ENCODE data around the gene SSTR5.

The SSTR5 gene

DNA sequence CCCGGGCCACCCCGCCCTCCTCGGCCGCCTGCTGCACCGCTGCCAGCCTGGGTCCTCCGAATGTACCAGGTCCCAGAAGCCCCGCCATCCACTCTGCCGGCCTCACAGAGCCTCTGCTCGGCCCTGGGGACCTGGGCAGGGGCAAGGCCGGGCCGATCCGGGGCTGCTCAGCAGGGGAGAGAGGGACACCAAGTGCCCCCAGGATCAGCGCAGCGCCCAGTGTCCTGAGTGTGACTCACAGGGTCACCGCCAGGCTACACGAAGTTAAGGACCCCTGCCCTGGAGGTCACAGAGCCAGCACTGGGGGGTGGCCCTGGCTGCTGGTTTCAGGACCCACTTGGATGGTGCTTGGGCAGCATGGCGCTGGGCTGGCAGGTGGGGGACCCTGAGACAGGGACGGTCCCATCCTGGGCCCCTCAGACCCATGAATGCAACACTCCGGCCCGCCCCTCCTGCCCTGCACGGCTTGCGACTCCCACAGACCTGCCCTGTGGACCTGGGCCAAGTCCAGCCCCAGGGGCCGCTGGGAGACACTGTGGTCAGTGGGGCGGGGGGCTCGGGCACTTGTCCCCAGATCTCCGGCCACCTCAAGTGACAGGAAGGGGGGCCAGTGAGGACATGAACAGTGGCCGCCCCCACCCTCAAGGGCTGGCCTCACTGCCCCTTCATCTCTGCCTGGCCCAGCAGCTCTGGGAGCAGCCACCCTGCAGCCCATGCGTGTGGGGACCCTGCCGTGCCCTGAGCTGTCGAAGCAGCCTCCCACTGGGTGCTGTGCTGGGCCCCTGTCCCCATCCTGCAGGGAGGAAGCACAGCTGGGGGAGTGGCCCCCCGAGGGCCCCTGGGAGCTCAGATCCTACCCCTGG is 23.2 kb upstream of the SSTR5 start:
- in situ Hi-C loops (cut with HindIII; ENCODE audit: low sequenced_read_pairs): no loop called here
- TF ChIP-seq, protein P1, sequence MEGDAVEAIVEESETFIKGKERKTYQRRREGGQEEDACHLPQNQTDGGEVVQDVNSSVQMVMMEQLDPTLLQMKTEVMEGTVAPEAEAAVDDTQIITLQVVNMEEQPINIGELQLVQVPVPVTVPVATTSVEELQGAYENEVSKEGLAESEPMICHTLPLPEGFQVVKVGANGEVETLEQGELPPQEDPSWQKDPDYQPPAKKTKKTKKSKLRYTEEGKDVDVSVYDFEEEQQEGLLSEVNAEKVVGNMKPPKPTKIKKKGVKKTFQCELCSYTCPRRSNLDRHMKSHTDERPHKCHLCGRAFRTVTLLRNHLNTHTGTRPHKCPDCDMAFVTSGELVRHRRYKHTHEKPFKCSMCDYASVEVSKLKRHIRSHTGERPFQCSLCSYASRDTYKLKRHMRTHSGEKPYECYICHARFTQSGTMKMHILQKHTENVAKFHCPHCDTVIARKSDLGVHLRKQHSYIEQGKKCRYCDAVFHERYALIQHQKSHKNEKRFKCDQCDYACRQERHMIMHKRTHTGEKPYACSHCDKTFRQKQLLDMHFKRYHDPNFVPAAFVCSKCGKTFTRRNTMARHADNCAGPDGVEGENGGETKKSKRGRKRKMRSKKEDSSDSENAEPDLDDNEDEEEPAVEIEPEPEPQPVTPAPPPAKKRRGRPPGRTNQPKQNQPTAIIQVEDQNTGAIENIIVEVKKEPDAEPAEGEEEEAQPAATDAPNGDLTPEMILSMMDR (IDR thresholded peaks at IDR 0.05; ENCODE audit: low read depth, low read length): no peak
- no peak for DNase-seq (ENCODE audit: low read depth, low spot score)
- no peak overlapping the region for H3K4me3 ChIP-seq (ENCODE audit: low read depth, low read length)

DNA sequence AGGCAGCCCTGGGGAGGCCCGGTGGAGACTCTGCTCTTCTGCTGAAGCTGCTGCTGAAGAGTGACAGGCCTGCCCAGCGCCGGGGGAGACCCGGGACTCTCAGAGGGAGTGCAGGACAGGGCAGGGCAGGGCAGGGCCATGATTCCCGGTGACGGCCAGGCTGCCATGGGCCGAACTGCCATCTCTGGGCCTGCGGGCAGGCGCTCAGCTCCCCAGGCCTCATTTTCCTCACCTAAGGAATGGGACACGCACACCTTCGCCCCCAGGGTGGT is 22.6 kb upstream of the SSTR5 start:
- in situ Hi-C loops (cut with HindIII; ENCODE audit: low sequenced_read_pairs): no loop called here
- H3K4me3 ChIP-seq (ENCODE audit: low read depth, low read length): no peak overlapping the region
- TF ChIP-seq, protein P1 (IDR thresholded peaks at IDR 0.05; ENCODE audit: low read depth, low read length): no peak
- no peak for DNase-seq (ENCODE audit: low read depth, low spot score)

DNA sequence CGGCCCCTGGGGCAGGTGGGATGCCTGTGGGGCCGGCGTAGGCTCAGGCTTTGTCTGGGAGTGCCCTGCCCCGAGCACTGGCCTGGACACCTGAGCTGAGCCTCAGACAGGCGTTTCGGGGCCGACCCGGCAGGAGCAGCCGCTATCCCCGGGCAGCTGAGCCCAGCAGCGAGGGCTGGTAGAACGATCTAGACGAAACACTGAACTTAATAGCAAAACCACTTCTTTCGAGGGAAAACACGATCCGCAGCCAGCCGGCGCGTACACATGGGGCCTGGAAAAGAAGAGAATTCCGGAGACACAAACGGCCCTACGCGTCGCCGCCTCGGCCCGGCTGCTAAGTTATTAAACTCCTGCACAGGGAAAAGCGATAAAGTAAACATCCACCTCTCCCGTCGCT is 22.0 kb upstream of the SSTR5 start:
- no peak overlapping the region for H3K4me3 ChIP-seq (ENCODE audit: low read depth, low read length)
- in situ Hi-C loops (cut with HindIII; ENCODE audit: low sequenced_read_pairs): no loop called here
- TF ChIP-seq, protein P1 (IDR thresholded peaks at IDR 0.05; ENCODE audit: low read depth, low read length): no peak
- no peak for DNase-seq (ENCODE audit: low read depth, low spot score)

DNA sequence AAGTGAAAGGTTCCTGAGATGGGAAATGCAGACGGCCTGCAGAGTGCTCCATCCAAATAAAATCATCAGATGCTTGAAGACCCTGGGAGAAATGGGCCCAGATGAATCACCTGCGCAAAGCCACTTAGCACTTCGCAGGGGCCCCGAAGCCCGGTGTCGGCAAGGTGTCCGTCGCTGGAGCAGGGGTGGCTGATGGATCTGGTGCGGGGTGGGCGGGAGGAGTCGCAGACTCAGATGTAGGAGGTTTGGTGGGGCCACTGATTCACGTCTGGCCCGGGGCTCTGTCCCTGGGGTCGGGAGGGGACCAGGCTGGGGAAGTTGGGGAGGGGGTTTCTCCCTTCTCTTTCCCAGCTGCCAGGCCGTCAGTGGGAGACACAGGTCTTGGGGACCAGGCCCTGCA is 21.6 kb upstream of the SSTR5 start:
- TF ChIP-seq, protein P1 (IDR thresholded peaks at IDR 0.05; ENCODE audit: low read depth, low read length): no peak
- no peak overlapping the region for H3K4me3 ChIP-seq (ENCODE audit: low read depth, low read length)
- in situ Hi-C loops (cut with HindIII; ENCODE audit: low sequenced_read_pairs): no loop called here
- DNase-seq (ENCODE audit: low read depth, low spot score): no peak

DNA sequence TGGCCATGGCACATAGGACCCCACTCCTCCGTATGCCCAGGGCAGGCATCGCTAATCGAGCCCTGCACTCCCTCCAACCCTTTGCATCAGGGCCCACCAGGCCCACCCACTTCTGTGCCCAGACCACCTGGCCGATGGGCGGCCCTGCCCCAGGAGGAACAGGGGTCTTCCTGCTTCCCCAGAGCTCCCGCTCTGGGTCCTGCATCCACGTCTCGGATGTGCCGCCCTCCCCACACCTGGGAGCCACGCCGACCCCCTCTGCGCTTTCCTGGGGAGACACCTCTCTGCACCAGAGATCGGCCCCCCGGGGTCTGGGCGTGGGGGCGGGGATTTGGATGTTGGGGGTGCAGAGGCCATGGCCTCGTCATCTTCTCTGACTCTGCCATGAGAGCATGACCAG is 21.1 kb upstream of the SSTR5 start:
- no peak overlapping the region for H3K4me3 ChIP-seq (ENCODE audit: low read depth, low read length)
- in situ Hi-C loops (cut with HindIII; ENCODE audit: low sequenced_read_pairs): no loop called here
- DNase-seq (ENCODE audit: low read depth, low spot score): no peak
- TF ChIP-seq, protein P1 (IDR thresholded peaks at IDR 0.05; ENCODE audit: low read depth, low read length): no peak

DNA sequence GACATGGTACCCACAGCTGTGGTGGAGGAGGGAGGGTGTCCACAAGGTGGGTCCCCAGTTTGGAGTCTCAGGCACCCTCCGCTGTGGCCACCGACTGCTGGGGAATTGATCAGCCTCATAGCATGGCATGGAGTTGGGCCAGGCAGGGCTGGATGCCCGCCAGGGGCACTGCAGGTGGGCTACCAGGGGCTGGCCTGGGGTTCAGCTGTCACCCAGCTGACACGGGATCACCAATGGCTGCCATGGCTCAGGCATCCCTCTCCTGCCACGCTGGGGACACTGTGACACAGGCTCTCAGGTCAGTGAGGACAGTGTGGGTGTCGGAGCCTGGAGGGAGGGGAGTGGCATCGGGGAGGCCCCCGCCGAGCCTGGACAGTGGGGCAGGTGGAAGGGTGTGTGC is 19.8 kb upstream of the SSTR5 start:
- H3K4me3 ChIP-seq (ENCODE audit: low read depth, low read length): no peak overlapping the region
- in situ Hi-C loops (cut with HindIII; ENCODE audit: low sequenced_read_pairs): no loop called here
- TF ChIP-seq, protein P1 (IDR thresholded peaks at IDR 0.05; ENCODE audit: low read depth, low read length): no peak
- no peak for DNase-seq (ENCODE audit: low read depth, low spot score)

Data from astrocyte of the spinal cord (primary cell).